Parathyroid adenoma (tissue), 2 donors: ENCODE data around the gene PHYKPL.
A peak's percentile ranks its signal among the peaks of the same experiment; 100 is the strongest.
"Not testable (repeated sequence)": the region's sequence is repeated elsewhere in the genome, so short reads cannot be mapped to it uniquely, and the experiment has no call there.

ENCODE experiments used
- H2AFZ ChIP-seq: fragments of 300-600 bp; sonication (generic); one replicate; pipeline ENCODE4 v1.7.0; 2017; ENCODE audit warnings: antibody characterized with exemption, mild to moderate bottlenecking
- H3K27ac ChIP-seq: fragments of 300-600 bp; sonication (generic); one replicate; pipeline ENCODE4 v1.7.0; 2017
- H3K27me3 ChIP-seq: fragments of 300-600 bp; sonication (generic); one replicate; pipeline ENCODE4 v1.7.0; 2017; ENCODE audit warnings: low read length; ENCODE audit not compliant: control insufficient read depth, insufficient read depth
- H3K36me3 ChIP-seq: fragments of 300-600 bp; sonication (generic); one replicate; pipeline ENCODE4 v1.7.0; 2017; ENCODE audit warnings: low read length; ENCODE audit not compliant: control insufficient read depth, insufficient read depth
- H3K4me1 ChIP-seq: fragments of 300-600 bp; sonication (generic); one replicate; pipeline ENCODE4 v1.7.0; 2017; ENCODE audit warnings: control low read depth
- H3K4me2 ChIP-seq: fragments of 300-600 bp; sonication (generic); one replicate; pipeline ENCODE4 v1.7.0; 2017; ENCODE audit warnings: low read length
- H3K4me3 ChIP-seq: fragments of 300-600 bp; sonication (generic); one replicate; pipeline ENCODE4 v1.7.0; 2017; ENCODE audit warnings: low read depth, low read length
- H3K79me2 ChIP-seq: fragments of 300-600 bp; sonication (generic); one replicate; pipeline ENCODE4 v1.7.0; 2017; ENCODE audit warnings: control low read depth
- H3K9ac ChIP-seq: fragments of 300-600 bp; sonication (generic); one replicate; pipeline ENCODE4 v1.7.0; 2017; ENCODE audit warnings: mild to moderate bottlenecking
- H3K9me3 ChIP-seq: fragments of 300-600 bp; sonication (generic); one replicate; pipeline ENCODE4 v1.7.0; 2017; ENCODE audit warnings: low read length; ENCODE audit not compliant: control insufficient read depth
- TF ChIP-seq, protein P1 (sequence below): fragments of 300-600 bp; sonication (generic); IDR thresholded peaks from one replicate; pipeline ENCODE4 v1.7.0; 2017; ENCODE audit warnings: antibody characterized with exemption, mild to moderate bottlenecking
- donor health status: primary hyperparathyroidism.

PHYKPL gene

DNA sequence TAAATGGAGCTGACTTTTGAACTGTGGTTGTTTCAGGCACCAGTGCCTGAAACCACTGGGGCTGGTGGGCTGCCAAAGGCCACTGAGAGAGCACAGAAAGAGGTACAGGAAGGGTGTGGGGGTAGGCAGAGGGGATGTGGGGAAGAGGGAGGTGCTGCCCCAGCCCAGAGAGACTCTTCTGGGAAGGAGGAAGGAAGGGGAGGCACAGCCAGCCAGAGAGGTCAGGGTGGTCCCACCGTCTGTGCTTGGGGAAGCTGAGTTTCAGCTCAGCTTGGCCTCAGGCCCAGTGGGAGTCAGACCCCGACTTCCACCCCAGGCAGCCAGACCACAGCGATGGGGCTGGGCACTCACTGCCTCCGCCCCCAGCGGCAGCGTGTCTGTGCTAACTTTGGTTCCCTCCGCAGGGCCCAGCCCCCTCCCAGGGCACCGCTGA lies 8.6 kb upstream of the PHYKPL start:
- H2AFZ ChIP-seq = no peak overlapping the region
- no peaks in the 10 kb centered on the region for H3K27me3 ChIP-seq
- no peak overlapping the region for H3K4me2 ChIP-seq
- H3K27ac ChIP-seq = peak overlapping the region; percentile 15
- no peak overlapping the region for H3K9ac ChIP-seq
- H3K79me2 ChIP-seq = no peaks in the 10 kb centered on the region
- no peaks in the 10 kb centered on the region for H3K36me3 ChIP-seq
- H3K4me3 ChIP-seq = no peak overlapping the region
- TF ChIP-seq, protein P1, sequence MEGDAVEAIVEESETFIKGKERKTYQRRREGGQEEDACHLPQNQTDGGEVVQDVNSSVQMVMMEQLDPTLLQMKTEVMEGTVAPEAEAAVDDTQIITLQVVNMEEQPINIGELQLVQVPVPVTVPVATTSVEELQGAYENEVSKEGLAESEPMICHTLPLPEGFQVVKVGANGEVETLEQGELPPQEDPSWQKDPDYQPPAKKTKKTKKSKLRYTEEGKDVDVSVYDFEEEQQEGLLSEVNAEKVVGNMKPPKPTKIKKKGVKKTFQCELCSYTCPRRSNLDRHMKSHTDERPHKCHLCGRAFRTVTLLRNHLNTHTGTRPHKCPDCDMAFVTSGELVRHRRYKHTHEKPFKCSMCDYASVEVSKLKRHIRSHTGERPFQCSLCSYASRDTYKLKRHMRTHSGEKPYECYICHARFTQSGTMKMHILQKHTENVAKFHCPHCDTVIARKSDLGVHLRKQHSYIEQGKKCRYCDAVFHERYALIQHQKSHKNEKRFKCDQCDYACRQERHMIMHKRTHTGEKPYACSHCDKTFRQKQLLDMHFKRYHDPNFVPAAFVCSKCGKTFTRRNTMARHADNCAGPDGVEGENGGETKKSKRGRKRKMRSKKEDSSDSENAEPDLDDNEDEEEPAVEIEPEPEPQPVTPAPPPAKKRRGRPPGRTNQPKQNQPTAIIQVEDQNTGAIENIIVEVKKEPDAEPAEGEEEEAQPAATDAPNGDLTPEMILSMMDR = no peak
- H3K4me1 ChIP-seq = no peaks in the 10 kb centered on the region
- no peaks in the 10 kb centered on the region for H3K9me3 ChIP-seq

DNA sequence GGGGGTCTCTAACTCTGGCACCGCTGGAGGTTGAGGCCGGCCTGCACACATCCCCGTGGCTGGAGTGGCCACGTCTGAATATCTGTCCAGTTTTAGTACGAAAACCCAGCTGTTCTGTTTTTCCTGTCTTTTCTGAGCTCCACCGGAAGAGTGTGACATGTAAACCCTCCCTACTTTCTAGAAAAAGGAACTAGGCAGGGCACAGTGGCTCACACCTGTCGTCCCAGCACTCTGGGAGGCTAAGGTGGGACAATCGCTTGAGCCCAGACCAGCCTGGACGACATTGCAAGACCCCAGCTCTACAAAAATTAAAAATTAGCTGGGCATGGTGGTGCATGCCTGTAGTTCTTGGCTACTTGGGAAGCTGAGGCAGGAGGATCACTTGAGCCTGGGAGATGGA lies 8.2 kb upstream of the PHYKPL start:
- no peak overlapping the region for H3K4me3 ChIP-seq
- H3K27ac ChIP-seq = peak overlapping the region; percentile 15
- TF ChIP-seq, protein P1 = no peak
- no peak overlapping the region for H2AFZ ChIP-seq
- H3K79me2 ChIP-seq = no peaks in the 10 kb centered on the region
- H3K9ac ChIP-seq = no peak overlapping the region
- H3K4me1 ChIP-seq = no peaks in the 10 kb centered on the region
- no peaks in the 10 kb centered on the region for H3K36me3 ChIP-seq
- no peak overlapping the region for H3K4me2 ChIP-seq
- no peaks in the 10 kb centered on the region for H3K27me3 ChIP-seq
- H3K9me3 ChIP-seq = no peaks in the 10 kb centered on the region

DNA sequence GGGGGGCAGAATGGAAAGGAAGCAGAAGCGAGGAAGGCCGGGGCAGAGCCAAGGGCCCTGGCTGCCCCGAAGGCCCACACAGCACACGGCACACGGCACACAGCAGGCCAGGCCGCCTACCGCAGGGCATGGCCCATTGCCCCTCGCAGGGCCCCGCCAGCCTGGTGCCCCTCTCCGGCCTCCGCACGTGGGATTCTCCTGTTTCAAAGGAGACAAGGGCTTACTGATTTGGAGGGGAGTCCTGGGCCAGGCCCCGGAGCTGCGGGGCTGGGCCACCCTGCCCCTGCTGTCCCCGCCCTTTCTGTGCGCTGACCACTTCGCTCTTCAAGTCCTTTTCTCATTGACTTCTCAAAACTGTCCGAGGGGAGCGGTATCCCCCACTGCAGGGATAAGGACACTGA lies 7.7 kb upstream of the PHYKPL start:
- no peaks in the 10 kb centered on the region for H3K36me3 ChIP-seq
- H3K79me2 ChIP-seq = no peaks in the 10 kb centered on the region
- no peaks in the 10 kb centered on the region for H3K27me3 ChIP-seq
- no peaks in the 10 kb centered on the region for H3K9me3 ChIP-seq
- no peak overlapping the region for H2AFZ ChIP-seq
- H3K27ac ChIP-seq = peak overlapping the region; percentile 12
- H3K4me1 ChIP-seq = no peaks in the 10 kb centered on the region
- H3K4me3 ChIP-seq = no peak overlapping the region
- no peak overlapping the region for H3K9ac ChIP-seq
- H3K4me2 ChIP-seq = no peak overlapping the region
- TF ChIP-seq, protein P1 = no peak

DNA sequence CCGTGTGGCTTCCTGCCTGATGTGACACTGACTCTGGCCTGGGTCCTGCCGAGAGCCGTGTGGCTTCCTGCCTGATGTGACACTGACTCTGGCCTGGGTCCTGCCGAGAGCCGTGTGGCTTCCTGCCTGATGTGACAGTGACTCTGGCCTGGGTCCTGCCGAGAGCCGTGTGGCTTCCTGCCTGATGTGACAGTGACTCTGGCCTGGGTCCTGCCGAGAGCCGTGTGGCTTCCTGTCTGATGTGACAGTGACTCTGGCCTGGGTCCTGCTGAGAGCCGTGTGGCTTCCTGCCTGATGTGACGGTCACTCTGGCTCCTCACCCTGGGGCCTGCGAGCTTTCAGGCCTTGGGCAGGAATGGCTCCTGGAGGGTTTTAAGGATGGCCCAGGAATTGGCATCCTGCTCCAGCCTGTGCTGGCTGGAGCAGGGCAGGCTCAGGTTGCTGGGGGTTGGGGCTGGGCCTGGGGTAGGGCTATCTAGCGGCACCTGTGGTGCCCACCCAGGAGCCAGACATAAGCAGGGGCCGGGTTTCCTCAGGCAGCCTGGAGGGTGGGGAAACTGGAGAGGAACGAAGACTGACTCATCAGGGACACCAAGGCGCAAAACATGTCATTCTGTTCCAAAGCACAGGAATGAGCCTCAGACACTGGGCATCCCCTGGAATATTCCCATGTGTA lies 7.2 kb upstream of the PHYKPL start:
- not testable (repeated sequence) for H3K9ac ChIP-seq, H2AFZ ChIP-seq, H3K27me3 ChIP-seq, H3K4me3 ChIP-seq, H3K4me2 ChIP-seq, H3K36me3 ChIP-seq, H3K9me3 ChIP-seq, H3K4me1 ChIP-seq, H3K79me2 ChIP-seq
- H3K27ac ChIP-seq = peak overlapping the region; percentile 12

DNA sequence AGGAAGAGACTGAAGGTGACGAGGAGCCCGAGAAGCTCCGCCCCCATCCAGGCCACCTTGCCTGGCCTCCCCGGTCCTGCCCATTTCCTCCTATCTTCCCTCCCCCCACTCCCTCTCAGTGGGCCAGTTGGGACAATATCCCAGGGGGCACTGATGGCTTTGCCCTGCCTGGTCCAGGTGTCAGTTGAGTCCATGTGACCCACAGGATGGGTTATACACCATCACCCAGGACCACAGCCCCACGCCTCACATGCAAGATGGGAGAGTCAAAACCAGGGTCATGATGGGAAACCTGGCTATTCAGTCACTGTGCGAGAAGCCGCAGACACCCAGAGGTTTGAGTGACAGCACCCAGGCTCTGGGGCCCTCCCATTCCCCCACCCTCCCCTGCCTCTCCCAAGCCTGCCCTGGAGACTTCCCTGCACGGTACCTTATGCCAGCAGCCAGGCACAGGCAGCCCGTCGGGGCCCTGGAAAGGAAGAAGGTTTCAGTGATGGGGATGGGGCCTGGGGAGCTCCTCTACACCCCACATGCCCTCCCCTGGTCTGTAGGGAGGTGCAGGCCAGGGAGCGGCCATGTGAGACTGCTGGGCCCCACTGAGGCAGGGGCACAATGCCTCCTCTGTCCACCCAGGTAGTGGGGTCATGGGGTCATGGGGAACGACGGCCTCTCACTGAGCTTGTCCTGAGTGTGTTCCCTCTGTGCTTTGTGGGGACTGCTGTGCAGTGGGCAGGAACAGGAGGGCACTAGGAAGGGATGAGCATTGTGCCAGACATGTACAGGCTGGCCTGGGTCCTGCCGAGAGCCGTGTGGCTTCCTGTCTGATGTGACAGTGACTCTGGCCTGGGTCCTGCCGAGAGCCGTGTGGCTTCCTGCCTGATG lies 6.3 kb upstream of the PHYKPL start:
- Histone ChIP-seq H3K4me1 (no peaks in the 10 kb centered on the region), H3K36me3 (no peaks in the 10 kb centered on the region), H2AFZ (no peak overlapping the region)

More for the DNA sequence above, 6.3 kb upstream of the PHYKPL start:
- H3K79me2 ChIP-seq = no peaks in the 10 kb centered on the region
- H3K9ac ChIP-seq = no peak overlapping the region
- no peak overlapping the region for H3K4me2 ChIP-seq
- TF ChIP-seq, protein P1 = no peak
- H3K9me3 ChIP-seq = no peaks in the 10 kb centered on the region
- no peak overlapping the region for H3K4me3 ChIP-seq
- no peaks in the 10 kb centered on the region for H3K27me3 ChIP-seq
- H3K27ac ChIP-seq = peak overlapping the region; percentile 49
